ENCODE data around the gene PRPF18. TPM values are rescaled to one million over a fixed set of nuclear protein-coding genes. Genes with fewer than 3 reads are reported as not detected.
A peak's percentile ranks its signal among the peaks of the same experiment; 100 is the strongest.
"Not testable (repeated sequence)": the region's sequence is repeated elsewhere in the genome, so short reads cannot be mapped to it uniquely, and the experiment has no call there.

PRPF18 gene, protein sequence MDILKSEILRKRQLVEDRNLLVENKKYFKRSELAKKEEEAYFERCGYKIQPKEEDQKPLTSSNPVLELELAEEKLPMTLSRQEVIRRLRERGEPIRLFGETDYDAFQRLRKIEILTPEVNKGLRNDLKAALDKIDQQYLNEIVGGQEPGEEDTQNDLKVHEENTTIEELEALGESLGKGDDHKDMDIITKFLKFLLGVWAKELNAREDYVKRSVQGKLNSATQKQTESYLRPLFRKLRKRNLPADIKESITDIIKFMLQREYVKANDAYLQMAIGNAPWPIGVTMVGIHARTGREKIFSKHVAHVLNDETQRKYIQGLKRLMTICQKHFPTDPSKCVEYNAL
- total RNA-seq (2012; rRNA removed) = 31.2 and 32.8 TPM in 2 replicates

DNA sequence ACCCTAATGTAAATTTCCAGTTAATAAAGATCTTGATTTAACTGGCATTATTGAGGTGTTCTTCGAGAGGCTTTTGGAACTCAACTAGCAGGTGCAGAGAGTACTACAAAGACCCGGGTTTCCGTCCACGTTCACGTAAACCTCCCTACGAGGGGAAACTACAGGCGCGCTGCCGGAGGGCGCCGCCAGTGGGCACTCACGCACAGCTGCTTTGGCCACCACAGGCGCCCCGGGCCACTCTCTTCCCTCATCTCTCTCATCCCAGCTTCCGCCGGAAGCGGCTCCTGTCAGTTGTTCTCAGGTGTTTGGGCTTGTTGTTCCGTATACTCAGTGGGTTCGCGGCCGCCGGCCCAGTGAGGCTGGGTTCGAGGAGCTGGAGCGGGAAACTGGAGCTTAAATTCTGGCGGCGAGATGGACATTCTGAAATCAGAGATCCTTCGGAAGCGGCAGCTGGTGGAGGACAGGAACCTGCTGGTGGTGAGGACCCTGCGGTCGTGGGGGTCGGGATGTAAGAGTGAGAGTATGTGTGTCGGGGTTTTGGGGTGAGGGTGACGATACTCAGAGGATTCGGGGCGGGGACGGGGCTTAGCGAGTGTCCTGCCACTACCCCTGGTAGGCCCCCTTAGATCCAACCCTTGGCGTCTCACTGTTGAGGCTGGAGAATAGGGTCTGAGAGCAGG is at the start of gene PRPF18:
Gene PRPF18, plus strand, starts transcription at position 290 of the 680 bp plus-strand sequence. Its CDS starts 122 bp downstream, at position 412.
- H3K36me3 ChIP-seq (ENCODE audit: insufficient read depth, low read length) = peaks cover under 1% of the 10 kb centered on the region
- peak within 1 kb of the TSS; percentile 93 for H3K9ac ChIP-seq (ENCODE audit: low read depth, low read length)
- H3K4me2 ChIP-seq (ENCODE audit: low read length) = peak within 1 kb of the TSS; percentile 93
- peaks cover 19% of the 10 kb centered on the region for H3K27me3 ChIP-seq (ENCODE audit: control insufficient read depth, insufficient read depth, low read length)
- peaks cover 6% of the 10 kb centered on the region for H3K4me1 ChIP-seq (ENCODE audit: control insufficient read depth, insufficient read depth, low read length)
- peak within 1 kb of the TSS; percentile 99 for H3K4me3 ChIP-seq (ENCODE audit: low read length)
- H3K9me3 ChIP-seq (replicated peaks; ENCODE audit: low read length) = no peaks in the 10 kb centered on the region

DNA sequence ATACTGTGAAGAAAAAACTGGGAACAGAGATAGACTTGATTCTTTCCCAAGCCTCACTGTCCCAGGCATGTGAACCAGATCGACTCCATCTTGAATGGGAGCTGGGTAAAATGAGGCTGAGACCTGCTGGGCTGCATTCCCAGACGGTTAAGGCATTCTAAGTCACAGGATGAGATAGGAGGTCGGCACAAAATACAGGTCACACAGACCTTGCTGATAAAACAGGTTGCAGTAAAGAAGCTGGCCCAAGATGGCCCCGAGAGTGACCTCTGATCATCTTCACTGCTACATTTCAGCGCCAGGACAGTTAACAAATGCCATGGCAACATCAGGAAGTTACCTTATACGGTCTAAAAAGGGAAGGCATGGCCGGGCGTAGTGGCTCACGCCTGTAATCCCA is 48.8 kb upstream of the PRPF18 start:
- not testable (repeated sequence) for H3K4me2 ChIP-seq (ENCODE audit: low read length); H3K36me3 ChIP-seq (ENCODE audit: insufficient read depth, low read length); H3K4me3 ChIP-seq (ENCODE audit: low read length); H3K4me1 ChIP-seq (ENCODE audit: control insufficient read depth, insufficient read depth, low read length); H3K9ac ChIP-seq (ENCODE audit: low read depth, low read length); H3K9me3 ChIP-seq (replicated peaks; ENCODE audit: low read length)
- H3K27me3 ChIP-seq (ENCODE audit: control insufficient read depth, insufficient read depth, low read length) = peaks cover 44% of the 10 kb centered on the region

DNA sequence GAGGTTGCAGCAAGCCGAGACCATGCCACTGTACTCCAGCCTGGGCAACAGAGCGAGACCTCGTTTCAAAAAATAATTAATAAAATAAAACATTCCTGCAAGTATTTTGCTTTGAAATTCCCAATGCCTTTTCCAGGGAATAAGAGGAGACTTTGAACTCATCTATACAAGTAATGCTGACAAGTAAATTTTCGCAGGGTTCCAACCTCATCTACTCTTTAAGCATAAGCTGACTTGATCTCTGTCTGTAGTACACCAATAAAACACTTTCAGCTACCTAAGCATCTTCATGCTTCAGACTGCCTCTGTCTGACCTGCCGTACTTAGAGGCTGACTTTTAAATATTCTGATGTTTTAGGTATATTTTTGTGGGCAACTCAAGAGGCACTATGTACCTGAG is 44.2 kb upstream of the PRPF18 start:
- Histone ChIP-seq H3K4me3 (ENCODE audit: low read length) (no peak overlapping the region), H3K9ac (ENCODE audit: low read depth, low read length) (no peak overlapping the region), H3K36me3 (ENCODE audit: insufficient read depth, low read length) (no peaks in the 10 kb centered on the region), H3K4me1 (ENCODE audit: control insufficient read depth, insufficient read depth, low read length) (no peaks in the 10 kb centered on the region), H3K27me3 (ENCODE audit: control insufficient read depth, insufficient read depth, low read length) (peaks cover 66% of the 10 kb centered on the region), H3K4me2 (ENCODE audit: low read length) (no peak overlapping the region), H3K9me3 (replicated peaks; ENCODE audit: low read length) (no peaks in the 10 kb centered on the region)

DNA sequence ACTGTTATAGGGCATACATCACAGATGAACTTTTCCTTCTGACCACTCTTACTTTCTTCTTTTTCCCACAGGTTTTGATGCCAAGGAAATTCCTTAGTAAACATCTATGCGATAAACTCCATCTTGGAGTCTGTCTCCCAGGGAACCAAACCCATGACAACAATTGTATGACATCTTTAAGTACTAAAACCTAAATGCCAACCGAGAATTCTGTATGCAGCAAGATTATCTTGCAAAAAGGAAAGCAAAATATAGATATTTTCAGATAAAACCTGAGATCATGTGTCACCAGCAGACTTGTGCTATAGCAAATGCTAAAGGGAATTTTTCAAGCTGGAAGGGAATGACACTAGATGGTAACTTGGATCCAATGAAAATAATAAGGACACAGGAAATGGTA is 36.0 kb upstream of the PRPF18 start:
- Histone ChIP-seq H3K9me3 (replicated peaks; ENCODE audit: low read length) (peaks cover 5% of the 10 kb centered on the region), H3K27me3 (ENCODE audit: control insufficient read depth, insufficient read depth, low read length) (peaks cover 48% of the 10 kb centered on the region), H3K4me3 (ENCODE audit: low read length) (no peak overlapping the region), H3K9ac (ENCODE audit: low read depth, low read length) (no peak overlapping the region), H3K36me3 (ENCODE audit: insufficient read depth, low read length) (no peaks in the 10 kb centered on the region), H3K4me2 (ENCODE audit: low read length) (no peak overlapping the region), H3K4me1 (ENCODE audit: control insufficient read depth, insufficient read depth, low read length) (no peaks in the 10 kb centered on the region)

DNA sequence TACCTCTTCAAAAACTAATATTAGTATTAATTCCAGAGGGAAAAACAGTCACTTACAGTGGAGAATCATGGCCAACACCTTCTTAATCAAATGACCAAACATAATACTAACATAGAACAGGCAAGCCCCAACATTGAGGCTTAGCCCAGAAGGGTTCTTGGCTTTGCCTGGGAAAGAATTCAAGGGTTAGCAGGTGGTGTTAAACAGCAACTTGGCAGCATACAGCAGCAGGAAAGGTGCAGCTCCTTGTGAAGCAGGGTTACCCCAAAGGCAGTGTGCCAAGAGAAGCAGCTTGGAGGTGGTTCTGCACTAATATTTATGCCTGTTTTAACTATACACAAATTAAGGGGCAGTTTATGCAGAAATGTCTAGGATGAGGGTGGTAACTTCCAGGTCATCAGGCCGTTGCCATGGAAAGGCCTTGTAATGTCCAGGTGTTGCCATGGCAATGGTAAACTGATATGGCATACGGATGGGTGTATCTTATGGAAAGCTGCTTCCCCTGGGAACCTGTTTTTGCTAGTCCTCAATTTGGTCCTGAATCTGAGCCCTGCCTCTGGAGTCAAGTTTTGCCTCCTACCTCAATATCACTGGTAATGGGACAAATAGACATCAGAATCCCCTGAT is 30.8 kb upstream of the PRPF18 start:
- Histone ChIP-seq H3K4me1 (ENCODE audit: control insufficient read depth, insufficient read depth, low read length) (no peaks in the 10 kb centered on the region), H3K9me3 (replicated peaks; ENCODE audit: low read length) (peaks cover under 1% of the 10 kb centered on the region), H3K27me3 (ENCODE audit: control insufficient read depth, insufficient read depth, low read length) (peaks cover 18% of the 10 kb centered on the region), H3K4me2 (ENCODE audit: low read length) (no peak overlapping the region), H3K36me3 (ENCODE audit: insufficient read depth, low read length) (no peaks in the 10 kb centered on the region), H3K9ac (ENCODE audit: low read depth, low read length) (no peak overlapping the region), H3K4me3 (ENCODE audit: low read length) (no peak overlapping the region)

DNA sequence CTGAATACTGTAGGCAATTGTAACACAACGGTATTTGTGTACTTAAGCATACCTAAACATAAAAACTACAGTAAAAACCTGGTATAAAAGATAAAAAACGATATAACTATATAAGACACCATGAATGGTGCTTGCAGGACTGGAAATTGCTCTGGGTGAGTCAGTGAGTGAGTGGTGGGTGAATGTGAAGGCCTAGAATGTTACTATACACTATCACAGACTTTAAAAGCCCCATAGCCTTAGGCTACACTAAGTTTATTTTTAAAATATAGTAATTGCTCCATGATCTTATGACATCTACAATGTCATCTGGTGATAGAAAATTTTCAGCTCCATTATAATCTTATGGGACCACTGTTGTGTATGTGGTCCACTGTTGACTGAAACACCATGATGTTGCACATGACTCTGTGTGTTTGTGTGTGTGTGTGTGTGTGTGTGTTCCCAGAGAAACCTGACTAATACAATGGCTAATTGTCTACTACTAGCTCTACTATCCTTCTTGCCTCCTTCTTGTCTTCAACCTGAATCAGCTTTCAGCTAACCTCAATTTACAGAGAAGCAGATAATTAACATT is 27.6 kb upstream of the PRPF18 start:
- no peaks in the 10 kb centered on the region for H3K36me3 ChIP-seq (ENCODE audit: insufficient read depth, low read length)
- H3K9me3 ChIP-seq (replicated peaks; ENCODE audit: low read length) = no peaks in the 10 kb centered on the region
- no peaks in the 10 kb centered on the region for H3K4me1 ChIP-seq (ENCODE audit: control insufficient read depth, insufficient read depth, low read length)
- no peak overlapping the region for H3K4me3 ChIP-seq (ENCODE audit: low read length)
- H3K4me2 ChIP-seq (ENCODE audit: low read length) = no peak overlapping the region
- peaks cover 18% of the 10 kb centered on the region for H3K27me3 ChIP-seq (ENCODE audit: control insufficient read depth, insufficient read depth, low read length)
- no peak overlapping the region for H3K9ac ChIP-seq (ENCODE audit: low read depth, low read length)

DNA sequence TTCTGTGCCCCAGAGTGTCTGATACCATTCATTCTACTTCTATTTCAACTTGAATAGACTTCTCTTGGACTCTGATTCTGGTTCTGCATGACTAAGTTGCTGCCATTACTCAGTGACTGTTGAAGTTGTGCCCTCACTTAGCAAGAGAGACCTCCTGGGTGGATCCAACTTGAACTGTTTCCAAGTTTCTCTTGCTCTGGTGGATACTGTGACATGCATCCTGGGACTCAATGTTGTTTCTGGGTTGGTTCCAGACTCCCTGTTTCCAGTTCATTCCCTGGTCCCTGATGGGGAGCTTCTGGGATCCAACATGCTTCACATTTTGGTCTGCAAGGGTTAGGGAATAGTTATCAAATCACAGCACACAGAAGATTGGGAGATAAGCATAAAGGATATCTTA is 26.2 kb upstream of the PRPF18 start:
- peaks cover 17% of the 10 kb centered on the region for H3K27me3 ChIP-seq (ENCODE audit: control insufficient read depth, insufficient read depth, low read length)
- H3K4me3 ChIP-seq (ENCODE audit: low read length) = no peak overlapping the region
- no peaks in the 10 kb centered on the region for H3K4me1 ChIP-seq (ENCODE audit: control insufficient read depth, insufficient read depth, low read length)
- H3K9ac ChIP-seq (ENCODE audit: low read depth, low read length) = no peak overlapping the region
- no peak overlapping the region for H3K4me2 ChIP-seq (ENCODE audit: low read length)
- no peaks in the 10 kb centered on the region for H3K36me3 ChIP-seq (ENCODE audit: insufficient read depth, low read length)
- H3K9me3 ChIP-seq (replicated peaks; ENCODE audit: low read length) = no peaks in the 10 kb centered on the region

DNA sequence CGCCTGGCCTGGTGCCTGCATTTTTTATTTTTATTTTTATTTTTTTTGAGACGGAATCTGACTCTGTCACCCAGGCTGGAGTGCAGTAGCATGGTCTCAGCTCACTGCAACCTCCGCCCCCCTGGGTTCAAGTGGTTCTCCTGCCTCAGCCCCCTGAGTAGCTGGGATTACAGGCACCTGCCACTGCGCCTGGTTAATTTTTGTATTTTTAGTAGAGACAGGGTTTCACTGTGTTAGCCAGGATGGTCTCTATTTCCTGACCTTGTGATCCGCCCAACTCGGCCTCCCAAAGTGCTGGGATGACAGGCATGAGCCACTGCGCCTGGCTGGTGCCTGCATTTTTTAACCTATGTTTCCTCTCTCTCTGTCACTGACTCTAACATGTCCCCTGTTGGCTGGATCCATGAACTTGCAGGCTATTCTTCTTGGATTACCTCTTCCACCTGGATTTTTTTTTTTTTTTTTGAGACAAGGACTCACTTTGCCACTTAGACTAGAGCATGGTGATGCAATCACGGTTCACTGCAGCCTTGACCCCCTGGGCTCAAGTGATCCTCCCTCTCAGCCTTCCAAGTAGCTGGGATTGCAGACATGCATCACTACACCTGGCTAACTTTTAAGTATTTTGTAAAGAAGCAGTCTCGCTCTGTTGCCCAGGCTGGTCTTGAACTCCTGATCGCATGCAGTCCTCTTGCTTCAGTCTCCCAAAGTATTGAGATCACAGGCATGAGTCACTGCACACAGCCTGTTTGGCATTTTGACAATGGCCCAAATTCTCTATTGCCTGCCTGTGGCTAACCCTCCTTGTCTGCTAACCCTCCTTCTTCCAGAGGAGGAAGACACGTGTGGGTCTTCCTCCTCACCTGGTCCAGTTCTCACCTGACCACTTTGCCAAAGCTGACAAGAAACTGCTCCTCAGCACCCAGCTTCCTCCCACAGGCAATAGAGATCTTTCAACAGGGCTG is 23.0 kb upstream of the PRPF18 start:
- Histone ChIP-seq H3K36me3 (ENCODE audit: insufficient read depth, low read length) (no peaks in the 10 kb centered on the region), H3K4me2 (ENCODE audit: low read length) (no peak overlapping the region), H3K4me1 (ENCODE audit: control insufficient read depth, insufficient read depth, low read length) (no peaks in the 10 kb centered on the region), H3K4me3 (ENCODE audit: low read length) (no peak overlapping the region), H3K9me3 (replicated peaks; ENCODE audit: low read length) (no peaks in the 10 kb centered on the region), H3K9ac (ENCODE audit: low read depth, low read length) (no peak overlapping the region), H3K27me3 (ENCODE audit: control insufficient read depth, insufficient read depth, low read length) (peaks cover 13% of the 10 kb centered on the region)

DNA sequence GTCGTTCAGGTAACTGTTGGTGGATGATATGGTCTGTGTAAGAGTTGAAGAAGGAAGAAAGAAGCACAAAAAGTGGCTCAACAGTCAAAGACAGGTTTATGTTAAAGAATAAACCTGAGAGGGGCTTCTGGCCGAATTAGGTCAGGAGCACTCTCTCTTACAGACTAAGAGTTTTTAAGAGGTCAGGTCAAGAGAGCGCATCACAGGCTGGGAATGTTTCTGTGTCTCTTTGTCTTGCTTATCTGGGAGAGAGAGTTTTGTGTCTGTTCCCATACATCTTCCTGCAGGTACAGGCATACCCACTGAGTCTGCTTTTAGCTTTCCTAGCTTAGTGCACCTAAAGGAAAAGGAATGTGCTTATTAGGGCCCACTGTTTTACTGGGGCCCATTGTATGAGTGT is 22.2 kb upstream of the PRPF18 start:
- no peaks in the 10 kb centered on the region for H3K4me1 ChIP-seq (ENCODE audit: control insufficient read depth, insufficient read depth, low read length)
- H3K36me3 ChIP-seq (ENCODE audit: insufficient read depth, low read length) = no peaks in the 10 kb centered on the region
- H3K4me2 ChIP-seq (ENCODE audit: low read length) = no peak overlapping the region
- H3K9me3 ChIP-seq (replicated peaks; ENCODE audit: low read length) = no peaks in the 10 kb centered on the region
- no peak overlapping the region for H3K4me3 ChIP-seq (ENCODE audit: low read length)
- peaks cover 21% of the 10 kb centered on the region for H3K27me3 ChIP-seq (ENCODE audit: control insufficient read depth, insufficient read depth, low read length)
- no peak overlapping the region for H3K9ac ChIP-seq (ENCODE audit: low read depth, low read length)

DNA sequence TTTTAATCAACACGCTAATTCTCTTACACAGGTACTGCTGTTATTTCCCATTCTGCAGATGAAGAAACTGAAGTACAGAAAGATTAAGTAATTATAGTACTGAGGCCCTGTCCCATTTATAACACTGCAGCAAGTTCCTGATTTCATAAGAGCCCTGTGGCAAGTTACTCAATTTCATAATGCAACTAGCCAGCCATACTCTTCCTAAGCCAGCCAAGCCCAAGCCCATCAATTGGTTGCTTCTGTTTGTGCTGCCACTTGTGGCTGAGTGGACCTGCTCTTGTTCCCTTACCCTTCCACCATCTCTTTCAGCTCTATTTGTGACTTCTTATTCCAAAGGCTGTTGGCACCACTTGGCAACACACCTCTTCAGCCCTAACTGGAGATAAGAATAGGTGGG is 19.7 kb upstream of the PRPF18 start:
- Histone ChIP-seq H3K4me2 (ENCODE audit: low read length) (no peak overlapping the region), H3K4me3 (ENCODE audit: low read length) (no peak overlapping the region), H3K36me3 (ENCODE audit: insufficient read depth, low read length) (no peaks in the 10 kb centered on the region)

More for the DNA sequence above, 19.7 kb upstream of the PRPF18 start:
- Histone ChIP-seq H3K9ac (ENCODE audit: low read depth, low read length) (no peak overlapping the region), H3K27me3 (ENCODE audit: control insufficient read depth, insufficient read depth, low read length) (peaks cover 21% of the 10 kb centered on the region), H3K4me1 (ENCODE audit: control insufficient read depth, insufficient read depth, low read length) (no peaks in the 10 kb centered on the region), H3K9me3 (replicated peaks; ENCODE audit: low read length) (no peaks in the 10 kb centered on the region)
